SU-DHL-6 (cell line): ENCODE data around the gene NNMT.
A peak's percentile ranks its signal among the peaks of the same experiment; 100 is the strongest.

Source experiments
- H2AFZ ChIP-seq: fragments of 200-600 bp; sonication (generic); 2 replicates; pipeline ENCODE4 v1.6.1; 2014; ENCODE audit warnings: low read depth, mild to moderate bottlenecking, moderate library complexity, mixed read lengths, antibody characterized with exemption, low read length; ENCODE audit not compliant: severe bottlenecking
- H3F3A ChIP-seq: fragments of 200-600 bp; shearing (Covaris generic); 2 replicates; pipeline ENCODE4 v1.6.0; 2016; ENCODE audit warnings: antibody characterized with exemption, mild to moderate bottlenecking; ENCODE audit not compliant: insufficient read depth
- H3K27ac ChIP-seq: fragments of 200-600 bp; sonication (generic); 2 replicates; pipeline ENCODE4 v1.5.1; 2016; ENCODE audit warnings: low read depth, mild to moderate bottlenecking, low read length, moderate library complexity, mixed read lengths
- H3K27me3 ChIP-seq: fragments of 200-600 bp; sonication (generic), shearing (Covaris generic); 2 replicates; pipeline ENCODE4 v1.6.0; 2014; ENCODE audit warnings: mild to moderate bottlenecking, low read length
- H3K36me3 ChIP-seq: fragments of 200-600 bp; sonication (generic); 2 replicates; pipeline ENCODE4 v1.6.1; 2014; ENCODE audit warnings: mild to moderate bottlenecking, low read length, mixed read lengths
- H3K4me2 ChIP-seq: fragments of 300-600, 200-600 bp; shearing (Covaris generic), sonication (generic); 2 replicates; pipeline ENCODE4 v1.6.0; 2014; ENCODE audit warnings: low read length, low read depth, mild to moderate bottlenecking; ENCODE audit not compliant: poor library complexity, severe bottlenecking
- H3K4me3 ChIP-seq: fragments of 200-600 bp; sonication (generic); 2 replicates; pipeline ENCODE4 v1.5.1; 2014; ENCODE audit warnings: antibody characterized with exemption, low read length, mild to moderate bottlenecking, mixed read lengths; ENCODE audit not compliant: insufficient read depth, poor library complexity, severe bottlenecking
- H3K79me2 ChIP-seq: fragments of 200-600 bp; sonication (generic); 2 replicates; pipeline ENCODE4 v1.6.1; 2014; ENCODE audit warnings: mild to moderate bottlenecking, low read length, moderate library complexity; ENCODE audit not compliant: insufficient read depth
- H3K9ac ChIP-seq: fragments of 200-600 bp; sonication (generic); 2 replicates; pipeline ENCODE4 v1.7.0; 2014; ENCODE audit warnings: mild to moderate bottlenecking, low read length
- H3K9me2 ChIP-seq: fragments of 200-600 bp; sonication (generic); replicated peaks from 2 replicates; pipeline ENCODE4 v1.6.1; 2014; ENCODE audit warnings: low read length; ENCODE audit not compliant: insufficient read depth
- H3K9me3 ChIP-seq: fragments of 200-600 bp; sonication (generic); 2 replicates; pipeline ENCODE4 v1.6.1; 2014; ENCODE audit warnings: low read length, mixed read lengths; ENCODE audit not compliant: insufficient read depth
- H4K20me1 ChIP-seq: fragments of 200-600 bp; sonication (generic); 2 replicates; pipeline ENCODE4 v1.6.1; 2014; ENCODE audit warnings: low read depth, mild to moderate bottlenecking, antibody characterized with exemption, low read length, moderate library complexity, mixed read lengths
- CTCF ChIP-seq: fragments of 200-600 bp; sonication (generic); IDR thresholded peaks from one replicate; pipeline ENCODE4 v1.5.1; 2017; ENCODE audit warnings: antibody characterized with exemption, mild to moderate bottlenecking, low read length, moderate library complexity; ENCODE audit not compliant: insufficient read depth, poor library complexity, severe bottlenecking
- EZH2phosphoT487 ChIP-seq: fragments of 200-600 bp; sonication (generic), shearing (Covaris generic); conservative IDR thresholded peaks from 2 replicates; pipeline ENCODE4 v1.6.1; 2018; ENCODE audit warnings: mild to moderate bottlenecking, antibody characterized with exemption, low read length, moderate library complexity, mixed read lengths

The NNMT gene

GRCh38 chr11:114345575-114346222, 49.5 kb downstream of the NNMT start:
- H3F3A ChIP-seq, result no peaks in the 10 kb centered on the region
- H3K79me2 ChIP-seq, result no peaks in the 10 kb centered on the region
- no peaks in the 10 kb centered on the region for H3K9me3 ChIP-seq
- no peak overlapping the region for H3K27ac ChIP-seq
- no peaks in the 10 kb centered on the region for H4K20me1 ChIP-seq
- H3K9ac ChIP-seq, result no peak overlapping the region
- no peaks in the 10 kb centered on the region for H3K9me2 ChIP-seq
- no peak overlapping the region for H2AFZ ChIP-seq
- no peaks in the 10 kb centered on the region for H3K27me3 ChIP-seq
- H3K4me3 ChIP-seq, result no peak overlapping the region
- no peak overlapping the region for H3K4me2 ChIP-seq
- H3K36me3 ChIP-seq, result no peaks in the 10 kb centered on the region
- TF ChIP-seq EZH2phosphoT487, result no peak
- TF ChIP-seq CTCF, result no peak

- no peak overlapping the region for H3K9ac ChIP-seq
- H3K79me2 ChIP-seq, result no peaks in the 10 kb centered on the region
- H3K4me3 ChIP-seq, result no peak overlapping the region
- TF ChIP-seq EZH2phosphoT487 (no peak), CTCF (no peak)
- H2AFZ ChIP-seq, result no peak overlapping the region
- H3K9me3 ChIP-seq, result no peaks in the 10 kb centered on the region
- H3K27me3 ChIP-seq, result no peaks in the 10 kb centered on the region
- no peaks in the 10 kb centered on the region for H3F3A ChIP-seq
- H4K20me1 ChIP-seq, result no peaks in the 10 kb centered on the region
- H3K4me2 ChIP-seq, result no peak overlapping the region
- no peak overlapping the region for H3K27ac ChIP-seq
- H3K36me3 ChIP-seq, result no peaks in the 10 kb centered on the region
- H3K9me2 ChIP-seq, result no peaks in the 10 kb centered on the region
These were observed 50.5 kb downstream of the NNMT start for GRCh38 chr11:114346709-114347141.

GRCh38 chr11:114348200-114349191, 52.3 kb downstream of the NNMT start:
- Histone ChIP-seq H3K9ac (no peak overlapping the region), H3K9me3 (no peaks in the 10 kb centered on the region), H3F3A (no peaks in the 10 kb centered on the region), H2AFZ (no peak overlapping the region), H3K27me3 (no peaks in the 10 kb centered on the region), H3K4me3 (no peak overlapping the region), H3K4me2 (no peak overlapping the region), H3K27ac (no peak overlapping the region), H3K9me2 (no peaks in the 10 kb centered on the region), H3K36me3 (no peaks in the 10 kb centered on the region), H4K20me1 (no peaks in the 10 kb centered on the region), H3K79me2 (no peaks in the 10 kb centered on the region)
- TF ChIP-seq CTCF (peak; percentile 36), EZH2phosphoT487 (no peak)
